Measurements from ENCODE around the gene AATK.

Gene AATK

DNA sequence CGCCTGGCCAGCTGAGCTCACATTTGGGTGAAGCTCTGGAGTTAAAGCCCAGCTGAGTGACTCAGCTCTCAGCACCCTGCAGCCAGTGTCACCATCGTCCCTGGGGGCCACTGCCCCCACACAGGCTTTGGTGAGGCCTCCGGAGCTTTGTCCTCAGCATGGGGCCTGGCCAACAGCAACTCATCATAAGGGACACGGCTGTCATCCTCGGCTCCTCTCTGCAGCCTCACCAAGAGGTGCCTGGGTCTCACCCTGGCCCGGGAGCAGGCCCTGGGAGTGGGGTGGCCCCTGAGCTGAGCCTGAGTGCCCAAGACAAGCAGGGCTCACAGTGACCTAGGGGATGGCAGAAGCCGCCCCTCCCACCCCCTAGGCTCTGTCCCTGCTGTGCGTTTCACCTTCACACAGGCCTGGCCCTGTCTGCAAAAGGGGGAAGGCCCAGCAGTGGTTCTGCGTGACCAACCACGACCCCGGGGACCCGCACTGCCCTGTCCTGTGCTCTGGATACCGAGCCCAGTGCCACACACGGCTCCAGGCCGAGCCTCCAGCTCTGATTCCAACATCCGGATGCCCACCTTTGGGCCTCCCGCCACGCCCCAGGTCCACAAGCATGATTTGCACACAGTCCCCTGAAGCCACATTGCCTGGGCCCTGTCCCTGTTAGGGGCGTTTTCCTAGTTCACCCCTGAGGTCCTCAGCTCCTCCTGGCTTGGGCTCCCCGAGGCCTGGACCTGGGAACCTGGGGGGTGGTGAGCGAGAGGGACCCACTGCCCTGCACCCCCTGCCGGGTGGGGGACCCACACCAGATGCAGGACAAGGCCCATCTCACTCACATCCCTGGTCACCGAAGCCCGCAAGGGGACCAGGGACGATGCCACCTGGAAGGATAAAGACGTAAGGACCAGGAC, 21.8 kb upstream of the AATK start:
- H3K36me3 ChIP-seq (ENCODE audit: control insufficient read depth, low read depth, low read length) = peaks cover 3% of the 10 kb centered on the region
- no peak overlapping the region for H3K9ac ChIP-seq (ENCODE audit: low read length)
- no peak overlapping the region for H3K27ac ChIP-seq (ENCODE audit: low read length)

DNA sequence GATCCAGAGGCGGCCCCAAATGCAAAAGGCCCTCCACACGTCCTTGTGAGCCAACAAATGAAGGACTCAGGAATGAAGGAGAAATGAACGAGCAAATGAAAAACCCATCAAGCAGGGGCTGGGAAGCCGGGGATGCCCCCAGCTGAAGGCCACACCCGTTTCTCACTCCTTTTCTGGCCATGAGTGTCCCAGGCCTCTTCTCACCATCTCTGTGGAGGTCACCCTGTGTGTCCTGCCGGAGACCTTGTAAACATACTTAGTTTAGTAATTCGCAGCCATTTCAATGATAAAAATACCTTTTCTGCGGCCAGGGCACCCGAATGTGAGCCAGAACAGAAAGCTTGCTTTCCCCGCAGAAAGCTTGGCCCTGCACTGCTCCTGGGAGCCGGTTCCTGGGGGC, 21.1 kb upstream of the AATK start:
- no peak overlapping the region for H3K9ac ChIP-seq (ENCODE audit: low read length)
- peaks cover 3% of the 10 kb centered on the region for H3K36me3 ChIP-seq (ENCODE audit: control insufficient read depth, low read depth, low read length)
- no peak overlapping the region for H3K27ac ChIP-seq (ENCODE audit: low read length)
- no peaks in the 10 kb centered on the region for H3K9me3 ChIP-seq (ENCODE audit: control insufficient read depth, low read depth, low read length)
- no peaks in the 10 kb centered on the region for H3K27me3 ChIP-seq (ENCODE audit: control insufficient read depth, insufficient read depth, low read length)
- H3K4me1 ChIP-seq (ENCODE audit: control insufficient read depth, low read depth, low read length) = no peaks in the 10 kb centered on the region
- H3K4me3 ChIP-seq (ENCODE audit: low read length) = no peak overlapping the region

More for the DNA sequence above, 21.8 kb upstream of the AATK start:
- H3K27me3 ChIP-seq (ENCODE audit: control insufficient read depth, insufficient read depth, low read length) = no peaks in the 10 kb centered on the region
- no peak overlapping the region for H3K4me3 ChIP-seq (ENCODE audit: low read length)
- no peaks in the 10 kb centered on the region for H3K9me3 ChIP-seq (ENCODE audit: control insufficient read depth, low read depth, low read length)
- no peaks in the 10 kb centered on the region for H3K4me1 ChIP-seq (ENCODE audit: control insufficient read depth, low read depth, low read length)

DNA sequence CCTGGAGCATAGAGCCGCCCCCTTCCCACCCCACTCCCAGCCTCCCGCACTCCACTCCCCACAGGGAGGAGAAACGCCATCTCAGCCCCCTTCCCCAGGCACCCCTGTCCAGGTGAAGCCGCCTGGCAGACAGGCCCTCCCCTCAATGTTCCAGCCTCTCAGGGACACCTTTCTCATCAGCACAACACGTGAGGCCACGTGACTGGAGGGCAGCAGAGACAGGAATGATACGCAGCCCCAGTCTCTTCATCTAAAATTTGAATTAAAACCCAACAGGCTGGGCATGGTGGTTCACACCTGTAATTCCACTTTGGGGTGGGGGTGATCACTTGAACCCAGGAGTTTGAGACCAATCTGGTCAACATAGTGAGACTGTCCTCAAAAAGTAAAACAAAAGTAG, 20.2 kb upstream of the AATK start:
- Histone ChIP-seq H3K4me3 (ENCODE audit: low read length) (no peak overlapping the region), H3K4me1 (ENCODE audit: control insufficient read depth, low read depth, low read length) (no peaks in the 10 kb centered on the region), H3K9ac (ENCODE audit: low read length) (no peak overlapping the region), H3K9me3 (ENCODE audit: control insufficient read depth, low read depth, low read length) (no peaks in the 10 kb centered on the region), H3K36me3 (ENCODE audit: control insufficient read depth, low read depth, low read length) (peaks cover 3% of the 10 kb centered on the region), H3K27ac (ENCODE audit: low read length) (no peak overlapping the region), H3K27me3 (ENCODE audit: control insufficient read depth, insufficient read depth, low read length) (no peaks in the 10 kb centered on the region)

DNA sequence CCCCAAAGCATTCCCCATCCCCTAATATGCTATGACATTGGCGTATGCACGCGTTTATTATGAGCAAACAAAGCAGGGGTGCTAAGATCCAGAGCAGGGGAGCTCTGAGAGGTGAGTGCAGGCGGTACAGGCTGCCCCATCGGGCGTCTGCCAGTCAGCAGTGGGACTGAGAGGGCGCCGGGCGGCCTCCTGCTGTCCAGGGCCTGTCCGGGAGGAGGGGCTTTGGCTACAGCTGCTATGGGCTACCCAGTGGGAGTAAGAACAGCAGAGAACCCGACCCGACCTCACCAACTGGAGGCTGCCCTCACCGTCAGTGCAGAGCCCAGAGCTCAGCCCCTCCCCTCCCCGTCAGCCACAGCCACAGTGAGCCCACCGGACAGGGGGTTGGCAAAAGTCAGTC, 18.5 kb upstream of the AATK start:
- no peaks in the 10 kb centered on the region for H3K4me1 ChIP-seq (ENCODE audit: control insufficient read depth, low read depth, low read length)
- H3K27ac ChIP-seq (ENCODE audit: low read length) = no peak overlapping the region
- H3K27me3 ChIP-seq (ENCODE audit: control insufficient read depth, insufficient read depth, low read length) = no peaks in the 10 kb centered on the region
- H3K36me3 ChIP-seq (ENCODE audit: control insufficient read depth, low read depth, low read length) = peaks cover 3% of the 10 kb centered on the region
- H3K9me3 ChIP-seq (ENCODE audit: control insufficient read depth, low read depth, low read length) = no peaks in the 10 kb centered on the region
- no peak overlapping the region for H3K4me3 ChIP-seq (ENCODE audit: low read length)
- no peak overlapping the region for H3K9ac ChIP-seq (ENCODE audit: low read length)

DNA sequence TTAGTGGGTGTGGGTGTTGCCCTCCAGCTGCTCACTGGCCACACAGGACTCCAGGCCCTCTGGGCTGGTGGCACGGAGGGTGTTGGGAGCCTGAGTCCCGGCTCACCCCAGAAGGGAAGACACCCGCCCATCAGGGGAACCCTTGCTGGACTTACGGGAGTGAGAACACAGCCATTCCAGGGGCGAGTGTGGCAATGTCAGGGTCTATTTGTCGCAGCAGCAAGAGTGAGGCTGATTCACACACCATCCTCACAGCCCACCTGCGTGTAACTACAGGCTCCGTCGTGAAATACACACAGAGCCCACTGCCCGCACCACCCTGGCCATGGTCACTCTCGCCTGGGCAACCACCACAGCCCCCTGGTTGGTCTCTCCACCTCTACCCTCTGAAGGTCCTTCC, 17.8 kb upstream of the AATK start:
- Histone ChIP-seq H3K4me1 (ENCODE audit: control insufficient read depth, low read depth, low read length) (no peaks in the 10 kb centered on the region), H3K27me3 (ENCODE audit: control insufficient read depth, insufficient read depth, low read length) (no peaks in the 10 kb centered on the region), H3K36me3 (ENCODE audit: control insufficient read depth, low read depth, low read length) (peaks cover under 1% of the 10 kb centered on the region), H3K9me3 (ENCODE audit: control insufficient read depth, low read depth, low read length) (no peaks in the 10 kb centered on the region), H3K4me3 (ENCODE audit: low read length) (no peak overlapping the region), H3K9ac (ENCODE audit: low read length) (no peak overlapping the region), H3K27ac (ENCODE audit: low read length) (no peak overlapping the region)

DNA sequence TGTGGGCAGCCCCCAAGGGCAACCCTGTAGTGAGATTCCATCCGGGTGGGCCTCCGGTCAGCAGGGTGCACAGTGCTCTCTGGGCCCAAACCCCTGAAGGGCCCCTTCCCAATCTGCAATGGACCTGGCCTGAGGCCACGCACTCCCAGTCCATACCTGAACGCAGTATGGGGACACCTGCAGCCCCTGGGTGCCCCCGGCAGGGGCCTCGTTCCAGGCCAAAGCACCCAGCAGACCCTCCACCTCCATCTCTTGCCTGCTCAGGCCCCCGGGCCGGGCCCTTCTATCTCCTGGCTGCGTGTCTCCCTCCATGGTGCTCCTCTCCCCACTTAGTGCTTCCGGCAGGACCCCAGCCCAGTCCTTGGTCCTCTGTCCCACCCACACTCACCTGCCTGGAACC, 17.3 kb upstream of the AATK start:
- Histone ChIP-seq H3K27me3 (ENCODE audit: control insufficient read depth, insufficient read depth, low read length) (no peaks in the 10 kb centered on the region), H3K4me1 (ENCODE audit: control insufficient read depth, low read depth, low read length) (no peaks in the 10 kb centered on the region), H3K27ac (ENCODE audit: low read length) (no peak overlapping the region), H3K4me3 (ENCODE audit: low read length) (no peak overlapping the region), H3K9ac (ENCODE audit: low read length) (no peak overlapping the region), H3K36me3 (ENCODE audit: control insufficient read depth, low read depth, low read length) (no peaks in the 10 kb centered on the region), H3K9me3 (ENCODE audit: control insufficient read depth, low read depth, low read length) (no peaks in the 10 kb centered on the region)

DNA sequence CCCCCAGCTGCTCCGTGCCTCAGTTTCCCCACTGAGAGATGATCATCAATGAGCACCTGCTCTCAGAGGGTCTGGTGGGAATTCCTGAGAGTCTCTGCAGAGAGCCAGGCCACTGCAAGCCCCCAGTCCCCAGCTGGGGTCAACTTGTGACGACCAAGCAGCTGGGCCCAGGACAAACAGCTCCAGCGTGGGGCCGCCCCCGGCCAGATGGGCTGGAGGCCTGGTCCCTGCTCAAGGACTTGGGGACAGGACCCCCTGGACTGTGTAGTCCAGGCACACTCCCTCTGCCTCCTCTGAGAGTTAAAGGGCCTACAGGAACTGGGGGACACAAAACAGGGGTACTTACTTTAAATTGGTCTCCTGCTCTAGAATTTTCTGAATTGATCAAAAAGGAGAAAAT, 16.6 kb upstream of the AATK start:
- Histone ChIP-seq H3K9ac (ENCODE audit: low read length) (no peak overlapping the region), H3K36me3 (ENCODE audit: control insufficient read depth, low read depth, low read length) (no peaks in the 10 kb centered on the region), H3K9me3 (ENCODE audit: control insufficient read depth, low read depth, low read length) (no peaks in the 10 kb centered on the region), H3K27ac (ENCODE audit: low read length) (no peak overlapping the region), H3K4me3 (ENCODE audit: low read length) (no peak overlapping the region), H3K27me3 (ENCODE audit: control insufficient read depth, insufficient read depth, low read length) (no peaks in the 10 kb centered on the region), H3K4me1 (ENCODE audit: control insufficient read depth, low read depth, low read length) (no peaks in the 10 kb centered on the region)

DNA sequence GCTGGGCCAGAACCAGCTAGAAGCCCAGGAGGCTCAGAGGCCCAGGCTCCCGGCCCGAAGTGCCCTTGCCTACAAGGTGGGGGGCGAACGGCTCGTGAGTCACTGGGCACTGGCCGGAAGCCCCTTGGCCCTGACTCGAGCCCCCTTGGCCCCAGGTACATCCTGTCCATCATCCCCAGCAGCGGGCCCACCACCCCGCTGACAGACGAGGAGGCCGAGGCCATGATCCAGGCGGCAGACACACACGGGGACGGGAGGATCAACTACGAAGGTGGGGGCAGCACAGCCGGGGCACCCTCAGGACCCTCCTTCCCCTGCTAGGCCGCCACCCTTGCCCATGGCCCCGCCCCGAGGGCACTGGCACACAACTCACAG, 15.8 kb upstream of the AATK start:
- H3K27ac ChIP-seq (ENCODE audit: low read length) = no peak overlapping the region

DNA sequence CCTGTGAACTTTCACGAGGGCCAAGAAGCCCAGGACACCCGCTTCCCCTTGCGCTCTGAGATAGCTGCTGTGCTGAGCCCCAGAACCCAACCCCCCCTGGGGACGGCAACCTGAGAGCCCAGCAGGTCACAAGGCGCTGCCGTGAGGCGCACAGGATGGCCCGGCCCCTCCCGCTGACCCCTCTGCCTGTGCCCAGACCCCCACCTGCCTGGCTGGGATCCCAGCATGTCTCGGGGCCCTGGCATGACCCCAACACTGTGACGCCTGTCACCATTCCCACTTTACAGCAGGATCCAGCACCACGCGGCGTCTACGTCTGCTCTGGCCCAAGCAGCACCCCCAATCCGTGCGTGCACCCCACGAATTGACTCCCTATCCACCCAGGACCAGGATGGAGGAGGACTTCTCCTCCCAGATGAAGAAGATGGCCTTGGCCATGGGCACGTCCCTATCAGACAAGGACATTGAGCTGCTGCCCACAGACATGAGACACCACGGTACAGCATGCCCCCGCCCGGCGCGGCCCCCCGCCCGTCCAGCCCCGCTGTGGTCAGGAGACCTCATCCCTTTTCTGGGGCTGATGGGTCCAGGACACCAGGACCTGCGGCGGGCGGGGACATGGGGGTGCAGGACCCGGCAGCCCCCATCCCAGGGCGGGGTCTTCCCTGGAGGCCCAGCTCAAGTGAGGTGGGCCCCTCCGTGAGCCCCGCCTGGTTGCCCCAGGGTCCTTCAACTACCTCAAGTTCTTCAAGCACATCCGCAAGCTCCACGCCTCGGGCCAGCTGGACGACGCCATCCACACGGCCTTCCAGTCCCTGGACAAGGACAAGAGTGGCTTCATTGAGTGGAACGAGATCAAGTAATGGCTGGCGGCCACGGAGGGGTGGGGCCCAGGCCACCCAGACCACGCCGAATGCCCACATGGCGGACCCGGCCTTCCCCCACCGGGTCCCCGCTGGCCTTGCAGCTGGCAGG, 15.1 kb upstream of the AATK start:
- Histone ChIP-seq H3K36me3 (ENCODE audit: control insufficient read depth, low read depth, low read length) (no peaks in the 10 kb centered on the region), H3K27me3 (ENCODE audit: control insufficient read depth, insufficient read depth, low read length) (no peaks in the 10 kb centered on the region), H3K4me3 (ENCODE audit: low read length) (no peak overlapping the region), H3K9me3 (ENCODE audit: control insufficient read depth, low read depth, low read length) (no peaks in the 10 kb centered on the region), H3K4me1 (ENCODE audit: control insufficient read depth, low read depth, low read length) (no peaks in the 10 kb centered on the region), H3K27ac (ENCODE audit: low read length) (no peak overlapping the region), H3K9ac (ENCODE audit: low read length) (no peak overlapping the region)

More for the DNA sequence above, 15.8 kb upstream of the AATK start:
- H3K9ac ChIP-seq (ENCODE audit: low read length) = no peak overlapping the region
- H3K4me3 ChIP-seq (ENCODE audit: low read length) = no peak overlapping the region
- no peaks in the 10 kb centered on the region for H3K9me3 ChIP-seq (ENCODE audit: control insufficient read depth, low read depth, low read length)
- no peaks in the 10 kb centered on the region for H3K36me3 ChIP-seq (ENCODE audit: control insufficient read depth, low read depth, low read length)
- no peaks in the 10 kb centered on the region for H3K4me1 ChIP-seq (ENCODE audit: control insufficient read depth, low read depth, low read length)
- no peaks in the 10 kb centered on the region for H3K27me3 ChIP-seq (ENCODE audit: control insufficient read depth, insufficient read depth, low read length)

DNA sequence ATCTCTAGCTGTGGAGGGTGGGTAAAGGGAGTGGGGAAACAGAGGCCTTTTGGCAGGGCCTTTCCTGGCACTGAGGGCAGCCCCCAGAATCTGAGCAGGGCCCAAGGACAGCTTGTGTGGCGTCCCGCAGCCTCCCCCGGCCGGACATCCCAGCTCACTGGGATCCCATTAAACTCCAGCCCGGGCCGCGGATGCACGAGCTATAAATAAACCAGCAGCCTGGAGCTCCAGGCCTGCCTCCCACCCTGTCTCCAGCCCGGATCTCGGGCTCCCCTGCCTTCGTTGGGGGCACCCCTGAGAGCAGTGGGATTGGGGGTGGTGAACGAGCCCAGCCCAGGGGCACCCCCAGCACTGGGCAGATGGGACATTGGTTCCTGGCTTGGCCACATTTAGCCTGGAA, 13.8 kb upstream of the AATK start:
- Histone ChIP-seq H3K9ac (ENCODE audit: low read length) (no peak overlapping the region), H3K4me3 (ENCODE audit: low read length) (no peak overlapping the region), H3K27ac (ENCODE audit: low read length) (no peak overlapping the region), H3K9me3 (ENCODE audit: control insufficient read depth, low read depth, low read length) (no peaks in the 10 kb centered on the region), H3K27me3 (ENCODE audit: control insufficient read depth, insufficient read depth, low read length) (no peaks in the 10 kb centered on the region), H3K36me3 (ENCODE audit: control insufficient read depth, low read depth, low read length) (no peaks in the 10 kb centered on the region), H3K4me1 (ENCODE audit: control insufficient read depth, low read depth, low read length) (no peaks in the 10 kb centered on the region)

DNA sequence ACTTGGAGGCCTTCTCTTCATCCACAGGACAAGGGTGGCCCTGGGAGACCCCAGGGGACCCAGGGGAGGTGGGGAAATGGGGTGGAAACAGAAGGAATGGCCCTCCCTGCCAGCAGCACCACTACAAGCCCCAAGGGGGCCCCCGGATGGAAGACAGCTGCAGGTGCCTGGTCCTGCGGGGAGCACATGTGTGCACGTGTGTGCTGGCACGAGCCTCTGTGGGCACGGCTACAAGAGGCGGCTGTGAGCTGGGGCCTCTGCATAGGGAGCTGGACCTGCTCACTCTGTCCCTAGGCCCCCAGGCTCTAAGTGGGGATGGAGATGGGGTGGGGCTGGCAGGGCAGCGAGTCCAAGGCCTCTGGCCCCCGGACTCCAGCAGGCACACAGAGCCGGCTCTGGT, 13.2 kb upstream of the AATK start:
- Histone ChIP-seq H3K9me3 (ENCODE audit: control insufficient read depth, low read depth, low read length) (no peaks in the 10 kb centered on the region), H3K36me3 (ENCODE audit: control insufficient read depth, low read depth, low read length) (no peaks in the 10 kb centered on the region), H3K4me1 (ENCODE audit: control insufficient read depth, low read depth, low read length) (no peaks in the 10 kb centered on the region), H3K27me3 (ENCODE audit: control insufficient read depth, insufficient read depth, low read length) (no peaks in the 10 kb centered on the region), H3K27ac (ENCODE audit: low read length) (no peak overlapping the region), H3K9ac (ENCODE audit: low read length) (no peak overlapping the region), H3K4me3 (ENCODE audit: low read length) (no peak overlapping the region)
